GM12878 (cell line): ENCODE measurements around the gene FXYD4. TPM values are rescaled to one million over a fixed set of nuclear protein-coding genes. Genes with fewer than 3 reads are reported as not detected.

Experiments used
- ATAC-seq: fragments of 200-7000 bp; cut with Tn5 transposase; 3 replicates; pipeline ENCODE4 v1.9.1; 2020; ENCODE audit warnings: mild to moderate bottlenecking, moderate library complexity
- BruUV-seq: library from RNA; stranded (reverse); fragments of 400-500 nt; replicated peaks from 2 replicates; lab custom pipeline; 2021; lab: Mats Ljungman, UMichigan
- CTCF ChIA-PET: fragments of 300-600 bp; sonication (Branson Sonifier 250); formaldehyde crosslinking; extraction: SDS; loops from one replicate; lab custom pipeline; 2021; ENCODE audit warnings: inconsistent platforms; lab: Yijun Ruan, JAX
- POLR2A ChIA-PET: fragments of 350-600 bp; formaldehyde crosslinking; extraction: SDS; loops from one replicate; lab custom pipeline; 2021; ENCODE audit warnings: inconsistent platforms; lab: Charles Lee
- RAD21 ChIA-PET: fragments of 300-600 bp; sonication (Branson Sonifier 250); formaldehyde crosslinking; loops from one replicate; lab custom pipeline; 2023; ENCODE audit warnings: antibody characterized with exemption; ENCODE audit not compliant: unreplicated experiment; lab: Charles Lee
- SMC1A ChIA-PET: fragments of 300-600 bp; sonication (Branson Sonifier 250); formaldehyde crosslinking; loops from one replicate; lab custom pipeline; 2023; ENCODE audit not compliant: unreplicated experiment, uncharacterized antibody; lab: Charles Lee
- DNase-seq: peaks from one replicate; pipeline ENCODE4 v3.0.0-alpha.2; 2011; ENCODE audit warnings: low read depth, low spot score
- FAIRE-seq: peaks from 3 replicates; lab custom pipeline; 2011; peaks lifted over from hg19 to GRCh38; lab: Jason Lieb, UNC
- H2AFZ ChIP-seq: 2 replicates; pipeline ENCODE4 v1.6.0; 2011; ENCODE audit warnings: low read depth, low read length, control low read depth; ENCODE audit not compliant: control insufficient read depth
- H3K27ac ChIP-seq: 2 replicates; pipeline ENCODE4 v1.5.1; 2011; ENCODE audit warnings: control low read depth; ENCODE audit not compliant: control insufficient read depth, insufficient read depth
- H3K27me3 ChIP-seq, 2 experiments: replicated peaks in 1 of 2; 2 replicates each; pipeline versions ENCODE4 v1.6.0 to v1.6.1; 2011; ENCODE audit warnings: low read length in 1 of 2; ENCODE audit not compliant: control insufficient read depth in 2 of 2, insufficient read depth in 2 of 2
- H3K36me3 ChIP-seq, 2 experiments: 2 replicates each; pipeline ENCODE4 v1.5.1; 2011; ENCODE audit warnings: low read length in 1 of 2; ENCODE audit not compliant: control insufficient read depth in 2 of 2, insufficient read depth in 2 of 2
- H3K4me1 ChIP-seq: 2 replicates; pipeline ENCODE4 v1.6.1; 2011; ENCODE audit warnings: mild to moderate bottlenecking, low read length, moderate library complexity, mixed read lengths; ENCODE audit not compliant: control insufficient read depth, insufficient read depth
- H3K4me2 ChIP-seq: 2 replicates; pipeline ENCODE4 v1.6.0; 2011; ENCODE audit warnings: control low read depth; ENCODE audit not compliant: control insufficient read depth, insufficient read depth
- H3K4me3 ChIP-seq: fragments of 200-600 bp; sonication (generic); 2 replicates; pipeline ENCODE4 v1.5.1; 2016
- H3K79me2 ChIP-seq: 2 replicates; pipeline ENCODE4 v1.6.0; 2011; ENCODE audit warnings: low read length; ENCODE audit not compliant: control insufficient read depth, insufficient read depth
- H3K9ac ChIP-seq: 2 replicates; pipeline ENCODE4 v1.8.0; 2011; ENCODE audit warnings: low read length, control low read depth, mixed read lengths; ENCODE audit not compliant: control insufficient read depth, insufficient read depth
- H3K9me3 ChIP-seq: replicated peaks from 3 replicates; pipeline ENCODE4 v1.5.1; 2011; ENCODE audit warnings: mild to moderate bottlenecking, low read length; ENCODE audit not compliant: control insufficient read depth, insufficient read depth
- H4K20me1 ChIP-seq: 2 replicates; pipeline ENCODE4 v1.6.0; 2011; ENCODE audit not compliant: control insufficient read depth, insufficient read depth
- CHD2 ChIP-seq: IDR thresholded peaks from 2 replicates; pipeline ENCODE4 v1.6.1; 2011; ENCODE audit warnings: low read depth, low read length, improper control_type of control experiment, borderline replicate concordance
- MAX ChIP-seq: IDR thresholded peaks from 2 replicates; pipeline ENCODE4 v1.6.1; 2012; ENCODE audit warnings: low read depth, low read length, improper control_type of control experiment
- PAX5 ChIP-seq: IDR thresholded peaks from 2 replicates; pipeline ENCODE4 v1.6.1; 2011; ENCODE audit warnings: low read depth, low read length, borderline replicate concordance
- PKNOX1 ChIP-seq: fragments of 450-650 bp; IDR thresholded peaks from 2 replicates; pipeline ENCODE4 v1.6.1; 2016; ENCODE audit warnings: mild to moderate bottlenecking
- POLR2A ChIP-seq: IDR thresholded peaks from 2 replicates; pipeline ENCODE4 v1.6.1; 2011; ENCODE audit warnings: low read depth, mild to moderate bottlenecking, low read length
- RCOR1 ChIP-seq: conservative IDR thresholded peaks from 2 replicates; pipeline ENCODE4 v1.6.1; 2012; ENCODE audit warnings: low read depth, low read length, improper control_type of control experiment
- SMARCA5 ChIP-seq: fragments of 450-650 bp; IDR thresholded peaks from 2 replicates; pipeline ENCODE4 v1.6.1; 2017; ENCODE audit warnings: mild to moderate bottlenecking
- ZBED1 ChIP-seq: IDR thresholded peaks from 2 replicates; pipeline ENCODE4 v1.6.1; 2016; ENCODE audit warnings: borderline replicate concordance
- ZNF24 ChIP-seq: fragments of 450-650 bp; IDR thresholded peaks from 2 replicates; pipeline ENCODE4 v1.6.1; 2017; ENCODE audit warnings: antibody characterized with exemption, mild to moderate bottlenecking
- WGBS: methylation state at CpG from one replicate; pipeline ENCODE4 v1.1.6; 2016; ENCODE audit warnings: low lambda C conversion rate; ENCODE audit not compliant: insufficient replicate concordance, insufficient coverage; ENCODE audit errors: missing lambda C conversion rate; 5-methylcytosine and 5-hydroxymethylcytosine counted together
- in situ Hi-C: fragments of 300-500 bp; cut with MboI; formaldehyde crosslinking; loops from 9 replicates; pipeline ENCODE4 v1.14.3; 2018; ENCODE audit warnings: mixed read lengths
- intact Hi-C: fragments of 100-400 bp; cut with micrococcal nuclease; formaldehyde crosslinking; loops from one replicate; pipeline ENCODE4 v1.14.2; 2022; ENCODE audit not compliant: unreplicated experiment
- polyA plus RNA-seq, 11 experiments: library from polyadenylated mRNA; depleted of rRNA in 4 of 11; unstranded in 6 of 11; stranded (reverse) in 5 of 11; fragments of >200 nt; fragmentation: Nextera tagmentation in 4 of 11; fragmentation: Illumina TruSeq in 1 of 11; extraction: Ambion mirVana in 4 of 11; extraction: Trizol in 1 of 11; gene quantifications; 1 replicate in 1 of 11; 2 replicates in 10 of 11; pipeline versions ENCODE4 v1.2.1 to v1.2.3, GENCODE V29; 2011 to 2016; ENCODE audit warnings: inconsistent platforms in 2 of 11, missing spikeins in 2 of 11, low read depth in 1 of 11
- small RNA-seq: library from RNA; depleted of rRNA; stranded (forward); fragments of <200 nt; gene quantifications from one replicate; pipeline ENCODE3, GENCODE V24; 2014
- total RNA-seq, 4 experiments: library from RNA; depleted of rRNA in 3 of 4; stranded (reverse); fragments of >200 nt in 3 of 4; fragmentation: Illumina TruSeq in 1 of 4; extraction: Trizol in 1 of 4; gene quantifications; 2 replicates each; pipeline versions ENCODE4 v1.2.1 to v1.2.3, GENCODE V29; 2013 to 2021

Gene FXYD4
- total and polyA plus RNA-seq, 10 of the 15 experiments (the other 5 are each of a cell fraction or from before 2014, with no cell fraction given) = not detected

- Histone ChIP-seq H3K4me1 (peaks cover 5% of the 10 kb centered on the region; the same call in 1 of the 2 replicates), H3K36me3 (no peaks in the 10 kb centered on the region), H3K4me2 (no peak overlapping the region), H3K9ac (no peak overlapping the region), H3K4me3 (no peak overlapping the region), H3K9me3 (no peaks in the 10 kb centered on the region; the same call in 2 of the 3 replicates), H3K79me2 (no peaks in the 10 kb centered on the region), H4K20me1 (no peaks in the 10 kb centered on the region), H3K27me3 (no peaks in the 10 kb centered on the region), H3K27ac (no peak overlapping the region), H2AFZ (no peak overlapping the region)
- ChIA-PET CTCF (no interaction called here), SMC1A (no interaction called here), RAD21 (interaction anchor here (0.7 kb wide), 1 partner anchor 9 kb away, joined by 3 read pairs; no protein-coding TSS in a partner anchor), POLR2A (interaction anchor here (0.5 kb wide), 1 partner anchor 9 kb away, joined by 5 read pairs; no protein-coding TSS in a partner anchor)
- FAIRE-seq (no peak), ATAC-seq (no peak), DNase-seq (no peak)
- intact Hi-C loops (no loop called here), in situ Hi-C loops (loop anchor here (25.0 kb wide), 3 partner anchors 287 to 787 kb away; partner anchors contain the start of genes CSGALNACT2 and ZNF33B)
- 83% methylated on average over 6 of the region's 6 CpGs for WGBS
- TF ChIP-seq POLR2A = no peak
- TF ChIP-seq PKNOX1 = no peak
- no peak for TF ChIP-seq MAX
- TF ChIP-seq ZNF24 = no peak
- no peak for TF ChIP-seq CHD2
- TF ChIP-seq SMARCA5 = no peak
- no peak for TF ChIP-seq RCOR1
- no peak for TF ChIP-seq PAX5
- no peak for TF ChIP-seq ZBED1
- no TSS peak for BruUV-seq
These were observed 53.0 kb downstream of the FXYD4 start for GRCh38 chr10:43424416-43424815.

Small RNA genes within 50 kb of the gene (small RNA-seq; reads per million reads assigned to genes)
- gene RNU6ATAC11P (not detected), gene SNORD3J (not detected)

Other genes starting within 250 kb of the FXYD4 start
- gene CSGALNACT2, start 233.2 kb upstream of the FXYD4 start, total RNA-seq (2014; rRNA removed) = 5.1 and 6.4 TPM in 2 replicates
- gene CSGALNACT2, start 233.2 kb upstream of the FXYD4 start, total RNA-seq (2014; rRNA removed; fragmentation: Illumina TruSeq; extraction: Trizol) = 6.0 and 6.3 TPM in 2 replicates
- gene CSGALNACT2, start 233.2 kb upstream of the FXYD4 start, total RNA-seq (2021) = 7.6 and 8.4 TPM in 2 replicates
- gene CSGALNACT2, start 233.2 kb upstream of the FXYD4 start, polyA plus RNA-seq (2011; rRNA removed) = 12.6 and 18.8 TPM in 2 replicates
- 12.3 and 18.3 TPM in 2 replicates for gene CSGALNACT2, start 233.2 kb upstream of the FXYD4 start, polyA plus RNA-seq (2014; fragmentation: Illumina TruSeq; extraction: Trizol)
- 1 to 10 TPM; 2.5 to 4.0 TPM for gene CSGALNACT2, start 233.2 kb upstream of the FXYD4 start, polyA plus RNA-seq (2014; fragmentation: Nextera tagmentation; extraction: Ambion mirVana)
- gene CSGALNACT2, start 233.2 kb upstream of the FXYD4 start, polyA plus RNA-seq (2014; rRNA removed) = 7.4 and 10.1 TPM in 2 replicates
- gene CSGALNACT2, start 233.2 kb upstream of the FXYD4 start, polyA plus RNA-seq (2016; fragmentation: Nextera tagmentation; extraction: Ambion mirVana) = 1 to 10 TPM; 9.0 to 9.9 TPM
- gene RASGEF1A, start 104.6 kb upstream of the FXYD4 start, total RNA-seq (2014; rRNA removed) = 3.1 and 4.7 TPM in 2 replicates
- 1.8 TPM in 2 replicates for gene RASGEF1A, start 104.6 kb upstream of the FXYD4 start, total RNA-seq (2014; rRNA removed; fragmentation: Illumina TruSeq; extraction: Trizol)
- 2.6 and 2.9 TPM in 2 replicates for gene RASGEF1A, start 104.6 kb upstream of the FXYD4 start, total RNA-seq (2021)
- 0.10 TPM in 2 replicates for gene RASGEF1A, start 104.6 kb upstream of the FXYD4 start, polyA plus RNA-seq (2011; rRNA removed)
- gene RASGEF1A, start 104.6 kb upstream of the FXYD4 start, polyA plus RNA-seq (2014; fragmentation: Illumina TruSeq; extraction: Trizol) = 1.5 and 1.9 TPM in 2 replicates
- under 1 TPM; 0.29 to 0.45 TPM for gene RASGEF1A, start 104.6 kb upstream of the FXYD4 start, polyA plus RNA-seq (2014; fragmentation: Nextera tagmentation; extraction: Ambion mirVana)
- gene RASGEF1A, start 104.6 kb upstream of the FXYD4 start, polyA plus RNA-seq (2014; rRNA removed) = 3.8 and 4.8 TPM in 2 replicates
- gene RASGEF1A, start 104.6 kb upstream of the FXYD4 start, polyA plus RNA-seq (2016; fragmentation: Nextera tagmentation; extraction: Ambion mirVana) = under 1 TPM; 0.82 to 0.84 TPM
- 291 and 315 TPM in 2 replicates for gene HNRNPF, start 37.5 kb downstream of the FXYD4 start, total RNA-seq (2014; rRNA removed)
- 283 and 310 TPM in 2 replicates for gene HNRNPF, start 37.5 kb downstream of the FXYD4 start, total RNA-seq (2014; rRNA removed; fragmentation: Illumina TruSeq; extraction: Trizol)
- 372 and 373 TPM in 2 replicates for gene HNRNPF, start 37.5 kb downstream of the FXYD4 start, total RNA-seq (2021)
- gene HNRNPF, start 37.5 kb downstream of the FXYD4 start, polyA plus RNA-seq (2011; rRNA removed) = 262 and 295 TPM in 2 replicates
- 228 and 321 TPM in 2 replicates for gene HNRNPF, start 37.5 kb downstream of the FXYD4 start, polyA plus RNA-seq (2014; fragmentation: Illumina TruSeq; extraction: Trizol)
- 100 to 1,000 TPM; 156 to 158 TPM for gene HNRNPF, start 37.5 kb downstream of the FXYD4 start, polyA plus RNA-seq (2014; fragmentation: Nextera tagmentation; extraction: Ambion mirVana)
- 306 and 313 TPM in 2 replicates for gene HNRNPF, start 37.5 kb downstream of the FXYD4 start, polyA plus RNA-seq (2014; rRNA removed)
- 100 to 1,000 TPM; 274 to 282 TPM for gene HNRNPF, start 37.5 kb downstream of the FXYD4 start, polyA plus RNA-seq (2016; fragmentation: Nextera tagmentation; extraction: Ambion mirVana)
- gene ZNF487, start 65.5 kb downstream of the FXYD4 start, total RNA-seq (2014; rRNA removed) = 1.5 and 1.8 TPM in 2 replicates
- gene ZNF487, start 65.5 kb downstream of the FXYD4 start, total RNA-seq (2014; rRNA removed; fragmentation: Illumina TruSeq; extraction: Trizol) = 1.6 and 2.0 TPM in 2 replicates
- 0.74 and 1.1 TPM in 2 replicates for gene ZNF487, start 65.5 kb downstream of the FXYD4 start, total RNA-seq (2021)
- 0.98 and 1.0 TPM in 2 replicates for gene ZNF487, start 65.5 kb downstream of the FXYD4 start, polyA plus RNA-seq (2011; rRNA removed)
- gene ZNF487, start 65.5 kb downstream of the FXYD4 start, polyA plus RNA-seq (2014; fragmentation: Illumina TruSeq; extraction: Trizol) = 2.1 and 5.3 TPM in 2 replicates
- gene ZNF487, start 65.5 kb downstream of the FXYD4 start, polyA plus RNA-seq (2014; fragmentation: Nextera tagmentation; extraction: Ambion mirVana) = 1 to 10 TPM in 1 of 2 experiments, under 1 TPM in 1; 0.77 to 1.3 TPM
- 0.72 and 1.4 TPM in 2 replicates for gene ZNF487, start 65.5 kb downstream of the FXYD4 start, polyA plus RNA-seq (2014; rRNA removed)
- 1 to 10 TPM in 1 of 2 experiments, under 1 TPM in 1; 0.89 to 1.0 TPM for gene ZNF487, start 65.5 kb downstream of the FXYD4 start, polyA plus RNA-seq (2016; fragmentation: Nextera tagmentation; extraction: Ambion mirVana)
- 0.33 and 0.68 TPM in 2 replicates for gene ZNF239, start 203.0 kb downstream of the FXYD4 start, total RNA-seq (2014; rRNA removed)
- gene ZNF239, start 203.0 kb downstream of the FXYD4 start, total RNA-seq (2014; rRNA removed; fragmentation: Illumina TruSeq; extraction: Trizol) = 0.46 and 0.72 TPM in 2 replicates
- gene ZNF239, start 203.0 kb downstream of the FXYD4 start, total RNA-seq (2021) = 0.35 and 0.51 TPM in 2 replicates
- gene ZNF239, start 203.0 kb downstream of the FXYD4 start, polyA plus RNA-seq (2011; rRNA removed) = 0.12 and 0.13 TPM in 2 replicates
- 0.73 and 0.98 TPM in 2 replicates for gene ZNF239, start 203.0 kb downstream of the FXYD4 start, polyA plus RNA-seq (2014; fragmentation: Illumina TruSeq; extraction: Trizol)
- gene ZNF239, start 203.0 kb downstream of the FXYD4 start, polyA plus RNA-seq (2014; fragmentation: Nextera tagmentation; extraction: Ambion mirVana) = under 1 TPM; 0.33 to 0.35 TPM
- 0.26 and 0.49 TPM in 2 replicates for gene ZNF239, start 203.0 kb downstream of the FXYD4 start, polyA plus RNA-seq (2014; rRNA removed)
- gene ZNF239, start 203.0 kb downstream of the FXYD4 start, polyA plus RNA-seq (2016; fragmentation: Nextera tagmentation; extraction: Ambion mirVana) = under 1 TPM; 0.35 to 0.75 TPM
- 4.3 and 4.6 TPM in 2 replicates for gene ZNF485, start 234.8 kb downstream of the FXYD4 start, total RNA-seq (2014; rRNA removed)
- gene ZNF485, start 234.8 kb downstream of the FXYD4 start, total RNA-seq (2014; rRNA removed; fragmentation: Illumina TruSeq; extraction: Trizol) = 7.5 and 7.6 TPM in 2 replicates
- 4.1 and 5.4 TPM in 2 replicates for gene ZNF485, start 234.8 kb downstream of the FXYD4 start, total RNA-seq (2021)
- 7.2 and 9.8 TPM in 2 replicates for gene ZNF485, start 234.8 kb downstream of the FXYD4 start, polyA plus RNA-seq (2011; rRNA removed)
- gene ZNF485, start 234.8 kb downstream of the FXYD4 start, polyA plus RNA-seq (2014; fragmentation: Illumina TruSeq; extraction: Trizol) = 5.2 and 5.7 TPM in 2 replicates
- 1 to 10 TPM; 4.2 TPM for gene ZNF485, start 234.8 kb downstream of the FXYD4 start, polyA plus RNA-seq (2014; fragmentation: Nextera tagmentation; extraction: Ambion mirVana)
- gene ZNF485, start 234.8 kb downstream of the FXYD4 start, polyA plus RNA-seq (2014; rRNA removed) = 4.4 and 4.8 TPM in 2 replicates
- 1 to 10 TPM; 3.2 to 5.7 TPM for gene ZNF485, start 234.8 kb downstream of the FXYD4 start, polyA plus RNA-seq (2016; fragmentation: Nextera tagmentation; extraction: Ambion mirVana)